Cardiac muscle cell (in vitro differentiated cells and primary cell): Measurements from ENCODE around the gene CCDC134. TPM values are rescaled to one million over a fixed set of nuclear protein-coding genes. Genes with fewer than 3 reads are reported as not detected.

ENCODE experiments used
- DNase-seq, 2 donors: peaks; one replicate each; pipeline versions ENCODE4 v3.0.0 to v3.0.0-alpha.2; 2010 to 2017; ENCODE audit warnings: low read depth in 1 of 2, low spot score in 1 of 2
- H3K27ac ChIP-seq: fragments of 200-600 bp; sonication (generic); 2 replicates; pipeline ENCODE4 v1.5.1; 2016
- H3K27me3 ChIP-seq: fragments of 200-600 bp; sonication (generic); 2 replicates; pipeline ENCODE4 v1.6.0; 2016; ENCODE audit warnings: control low read depth
- H3K36me3 ChIP-seq: fragments of 200-600 bp; sonication (generic); 2 replicates; pipeline ENCODE4 v1.5.1; 2016; ENCODE audit warnings: control low read depth
- H3K4me1 ChIP-seq: fragments of 200-600 bp; sonication (generic); 2 replicates; pipeline ENCODE4 v1.8.1; 2017; ENCODE audit warnings: low read depth, mild to moderate bottlenecking, mixed run types
- H3K4me3 ChIP-seq: fragments of 200-600 bp; sonication (generic); 2 replicates; pipeline ENCODE4 v1.5.1; 2016; ENCODE audit warnings: mild to moderate bottlenecking
- H3K9me3 ChIP-seq: fragments of 200-600 bp; sonication (generic); 2 replicates; pipeline ENCODE4 v1.5.1; 2017; ENCODE audit warnings: low read depth, mild to moderate bottlenecking, control low read depth
- CTCF ChIP-seq: IDR thresholded peaks from 2 replicates; pipeline ENCODE4 v1.5.1; 2012; ENCODE audit warnings: low read depth, mild to moderate bottlenecking, low read length
- polyA plus RNA-seq: library from polyadenylated mRNA; unstranded; fragments of >200 nt; fragmentation: Nextera tagmentation; extraction: Ambion mirVana; gene quantifications from 2 replicates; pipeline ENCODE4 v1.2.1, GENCODE V29; 2016
- total RNA-seq: library from RNA; depleted of rRNA; stranded (reverse); fragments of >200 nt; gene quantifications from 2 replicates; pipeline ENCODE4 v1.2.3, GENCODE V29; 2016

CCDC134 gene
- total and polyA plus RNA-seq, 2 experiments from 2014 or later = 11.5 to 19.3 TPM

GRCh38 chr22:41828516-41828915 lies 28.0 kb downstream of the CCDC134 start:
- TF ChIP-seq CTCF = no peak

GRCh38 chr22:41830174-41830573 lies 29.7 kb downstream of the CCDC134 start:
- TF ChIP-seq CTCF = no peak
- H3K4me3 ChIP-seq = no peak overlapping the region
- peaks cover 28% of the 10 kb centered on the region for H3K4me1 ChIP-seq
- H3K27me3 ChIP-seq = no peaks in the 10 kb centered on the region
- no peaks in the 10 kb centered on the region for H3K9me3 ChIP-seq
- H3K36me3 ChIP-seq = no peaks in the 10 kb centered on the region
- H3K27ac ChIP-seq = no peak overlapping the region
- DNase-seq = no peak

More at GRCh38 chr22:41828516-41828915, 28.0 kb downstream of the CCDC134 start:
- no peaks in the 10 kb centered on the region for H3K9me3 ChIP-seq
- no peak for DNase-seq
- peak overlapping the region; percentile 45 for H3K27ac ChIP-seq
- peaks cover 23% of the 10 kb centered on the region for H3K4me1 ChIP-seq
- H3K36me3 ChIP-seq = peaks cover 2% of the 10 kb centered on the region
- H3K4me3 ChIP-seq = no peak overlapping the region
- H3K27me3 ChIP-seq = no peaks in the 10 kb centered on the region

- peak in 1 of 2 donors; percentile 40 for DNase-seq
Observed at GRCh38 chr22:41831383-41831782, 30.9 kb downstream of the CCDC134 start.

GRCh38 chr22:41831828-41832552 lies 31.5 kb downstream of the CCDC134 start:
- no peak for TF ChIP-seq CTCF
- no peak for DNase-seq

More at GRCh38 chr22:41831383-41831782, 30.9 kb downstream of the CCDC134 start:
- TF ChIP-seq CTCF = no peak
- Histone ChIP-seq H3K27me3 (no peaks in the 10 kb centered on the region), H3K36me3 (no peaks in the 10 kb centered on the region), H3K27ac (peak overlapping the region; percentile 96), H3K9me3 (no peaks in the 10 kb centered on the region), H3K4me1 (peaks cover 24% of the 10 kb centered on the region), H3K4me3 (no peak overlapping the region)

GRCh38 chr22:41832553-41833368 lies 32.3 kb downstream of the CCDC134 start, which contains the start of gene SREBF2:
SREBF2 (plus strand) TSS chr22:41833105; CDS start chr22:41833271, 166 bp downstream.
- H3K9me3 ChIP-seq = no peaks in the 10 kb centered on the region
- H3K4me3 ChIP-seq = peak within 1 kb of the TSS; percentile 65
- H3K4me1 ChIP-seq = peaks cover 19% of the 10 kb centered on the region
- DNase-seq = peak; percentile 100
- H3K27ac ChIP-seq = peak within 1 kb of the TSS; percentile 96
- no peak for TF ChIP-seq CTCF
- H3K27me3 ChIP-seq = no peaks in the 10 kb centered on the region
- peaks cover 5% of the 10 kb centered on the region for H3K36me3 ChIP-seq

More at GRCh38 chr22:41831828-41832552, 31.5 kb downstream of the CCDC134 start:
- H3K27ac ChIP-seq = peak overlapping the region; percentile 96
- H3K4me3 ChIP-seq = peak overlapping the region; percentile 21
- peaks cover 18% of the 10 kb centered on the region for H3K4me1 ChIP-seq
- H3K9me3 ChIP-seq = no peaks in the 10 kb centered on the region
- no peaks in the 10 kb centered on the region for H3K27me3 ChIP-seq
- H3K36me3 ChIP-seq = peaks cover 5% of the 10 kb centered on the region
